ENCODE measurements around the gene MATCAP1.

The MATCAP1 gene

DNA sequence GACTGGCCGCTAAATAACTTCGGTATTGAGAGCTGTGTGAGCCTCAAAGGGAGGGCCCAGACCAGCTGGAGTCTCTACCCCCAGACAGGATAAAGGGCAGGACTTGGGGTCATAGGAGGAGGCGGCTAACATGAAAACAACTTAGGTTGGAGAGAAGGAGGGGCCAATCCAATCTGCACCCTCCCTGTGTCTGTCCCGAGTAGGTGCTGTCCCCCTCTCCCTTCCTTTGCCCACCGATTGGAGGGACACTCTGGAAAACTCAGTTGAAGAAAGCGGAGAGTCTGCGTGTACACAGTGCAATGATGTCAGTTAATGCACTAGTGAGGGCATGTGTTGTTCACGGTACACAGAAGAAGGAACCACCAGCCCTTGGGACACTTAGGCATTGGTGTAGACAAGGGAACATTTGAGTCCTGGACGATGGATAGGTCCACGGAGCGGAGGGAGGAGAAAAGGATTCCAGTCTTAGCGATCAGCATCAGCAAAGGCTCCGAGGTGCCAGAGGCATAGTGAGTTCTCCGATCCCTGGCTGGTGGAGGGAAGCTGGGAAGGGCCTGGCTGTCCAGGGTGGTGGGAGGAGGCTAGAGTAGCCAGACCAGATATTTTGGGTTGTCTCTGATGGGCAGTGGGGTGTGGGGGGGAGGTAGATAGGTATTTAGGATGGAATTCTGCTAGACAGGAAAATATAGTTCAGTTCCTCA is 12.7 kb downstream of the MATCAP1 start:
- no peak for DNase-seq

DNA sequence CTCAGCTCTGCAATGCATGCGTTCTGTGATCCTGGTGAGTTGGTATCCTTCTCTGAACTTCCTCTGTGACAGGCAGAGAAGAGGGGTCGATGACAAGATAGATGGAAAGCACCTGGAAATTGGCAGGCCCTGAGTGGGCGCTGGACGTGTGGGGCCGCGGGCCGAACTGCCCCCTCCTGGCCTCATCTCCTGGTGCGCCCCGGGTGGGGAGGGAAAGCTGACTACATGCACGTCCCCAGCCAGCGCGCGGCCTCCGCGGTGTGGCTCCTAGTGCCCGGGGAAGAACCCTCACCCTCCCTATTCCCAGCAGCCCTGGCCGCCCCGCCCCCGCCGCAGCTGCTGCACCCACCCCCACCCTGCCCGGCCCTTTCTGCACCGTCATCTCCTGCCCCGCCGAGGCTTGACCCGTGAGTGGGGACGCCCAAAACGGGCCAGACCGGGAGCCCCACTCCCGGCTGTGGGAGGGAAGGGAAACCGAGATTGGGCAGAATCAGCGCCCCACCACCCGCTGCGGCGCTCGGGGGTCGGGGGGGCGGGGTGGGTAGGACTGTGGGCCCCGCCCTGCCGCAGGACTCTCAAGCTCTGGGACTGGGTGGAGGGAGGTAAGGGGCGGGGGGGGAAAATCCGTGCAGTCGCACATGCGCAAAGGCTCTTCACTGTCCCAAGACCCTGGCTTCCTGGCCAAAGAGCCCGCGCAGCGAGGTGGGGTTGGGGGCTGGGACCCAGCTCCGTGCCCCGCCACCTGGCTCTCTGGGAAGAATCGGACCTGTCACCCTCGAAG is 13.4 kb downstream of the MATCAP1 start, which contains the start of gene NOL3:
Gene NOL3, plus strand, starts transcription at position 371 of the 781 bp plus-strand sequence.
- DNase-seq = peak; percentile 56

DNA sequence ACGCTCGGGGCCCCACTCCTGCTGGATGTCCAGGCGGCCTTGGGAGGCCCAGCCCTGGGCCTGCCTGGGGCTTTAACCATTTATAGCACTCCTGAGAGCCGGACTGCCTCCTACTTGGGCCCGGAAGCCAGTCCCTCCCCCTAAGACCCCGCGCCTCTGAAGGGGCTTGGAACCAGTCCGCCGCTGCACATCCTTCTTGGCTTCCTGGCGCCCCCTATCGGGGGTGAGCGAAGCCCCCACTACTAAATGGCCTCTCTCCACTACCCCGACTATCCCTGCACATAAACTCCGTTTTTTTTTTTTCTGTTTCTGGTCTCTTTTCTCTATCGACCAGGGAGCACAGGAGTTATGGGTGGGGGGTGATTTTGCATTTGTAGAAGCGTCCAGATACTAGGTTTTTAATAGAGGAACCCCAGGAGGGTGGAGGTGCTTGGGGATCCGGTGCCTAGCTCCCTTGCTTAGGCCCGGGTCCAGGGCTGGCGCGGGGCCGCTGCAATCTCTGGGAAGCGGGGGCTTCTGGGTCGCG is 14.1 kb downstream of the MATCAP1 start:
- no peak for DNase-seq

DNA sequence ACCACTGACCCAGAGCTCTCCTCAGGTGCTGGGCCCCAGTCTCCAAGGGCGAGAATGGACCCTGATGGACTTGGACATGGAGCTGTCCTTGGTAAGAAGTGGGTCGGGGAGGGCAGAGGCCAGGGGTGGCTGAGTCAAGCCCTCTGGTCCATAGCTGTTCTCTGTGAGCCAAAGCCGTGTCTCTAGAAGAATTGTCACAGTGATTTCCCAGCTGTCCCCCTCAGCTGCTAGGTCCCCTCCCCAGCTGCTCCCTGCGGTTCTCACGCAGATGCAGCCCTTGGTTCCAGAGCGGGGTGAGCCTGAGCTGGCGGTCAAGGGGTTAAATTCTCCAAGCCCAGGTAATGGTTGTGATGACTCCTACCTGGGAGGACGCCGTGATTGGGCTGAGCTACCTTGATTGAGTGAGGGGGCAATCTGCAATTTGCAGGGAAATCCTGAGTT is 14.7 kb downstream of the MATCAP1 start:
- DNase-seq = no peak

DNA sequence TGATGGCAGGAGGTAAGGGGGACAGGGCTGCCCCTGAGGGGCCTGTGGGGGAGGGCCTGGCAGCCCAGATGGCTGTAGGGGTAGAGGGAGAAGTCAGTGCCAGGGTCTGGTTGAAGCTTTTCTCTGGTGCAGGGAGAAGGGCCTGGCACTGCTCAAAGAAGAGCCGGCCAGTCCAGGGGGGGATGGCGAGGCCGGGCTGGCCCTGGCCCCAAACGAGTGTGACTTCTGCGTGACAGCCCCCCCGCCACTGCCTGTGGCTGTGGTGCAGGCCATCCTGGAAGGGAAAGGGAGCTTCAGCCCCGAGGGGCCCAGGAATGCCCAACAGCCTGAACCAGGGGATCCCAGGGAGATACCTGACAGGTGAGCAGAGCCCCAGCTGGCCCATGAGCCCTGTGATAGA is 16.2 kb downstream of the MATCAP1 start:
- no peak for DNase-seq

DNA sequence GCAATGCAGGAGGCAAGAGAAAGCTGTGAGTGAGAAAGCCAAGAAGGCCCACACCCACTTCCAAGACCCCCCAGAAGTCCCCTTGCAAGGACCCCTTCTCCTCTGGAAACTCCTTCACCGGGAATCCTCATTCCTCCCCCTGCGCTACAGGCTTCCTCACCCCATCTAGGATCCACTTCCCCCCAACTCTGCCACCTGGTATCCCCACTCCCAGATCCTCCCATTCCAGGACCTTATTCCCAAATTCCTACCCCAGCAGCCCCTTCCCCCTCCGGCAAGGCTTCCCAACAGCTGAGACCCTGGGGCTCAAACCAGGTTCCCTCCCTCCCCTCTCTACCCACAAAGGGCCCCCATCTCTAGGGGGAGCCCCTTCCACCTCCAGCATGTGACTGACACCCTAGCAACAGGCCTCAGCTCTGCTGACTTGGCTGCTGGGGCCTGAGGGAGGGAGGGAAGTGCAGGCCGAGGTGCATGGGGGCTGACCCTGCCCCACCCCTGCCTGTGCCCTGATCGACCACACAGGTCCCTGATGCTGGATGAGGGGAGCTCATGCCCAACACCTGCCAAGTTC is 17.1 kb downstream of the MATCAP1 start:
- no peak for DNase-seq

DNA sequence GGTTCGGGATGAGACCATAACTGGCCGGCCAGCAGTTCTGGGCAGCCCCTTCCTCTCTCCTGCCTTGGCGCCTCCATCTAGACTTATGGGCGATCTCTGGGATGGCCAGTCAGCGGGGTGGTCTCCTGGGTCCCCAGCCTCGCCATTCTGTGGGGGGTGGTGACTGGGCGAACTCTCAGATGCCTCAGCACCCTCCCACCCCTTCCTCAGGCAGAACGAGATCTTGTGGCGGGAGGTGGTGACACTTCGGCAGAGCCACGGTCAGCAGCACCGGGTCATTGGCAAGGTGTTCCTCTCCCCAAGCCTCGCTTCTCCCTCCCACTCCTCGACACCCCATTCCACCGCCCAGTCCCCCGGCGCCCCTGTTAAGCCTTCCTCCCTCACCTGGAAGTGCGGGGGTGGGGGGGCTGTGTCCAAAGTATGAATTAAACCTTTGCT is 17.6 kb downstream of the MATCAP1 start:
- no peak for DNase-seq

DNA sequence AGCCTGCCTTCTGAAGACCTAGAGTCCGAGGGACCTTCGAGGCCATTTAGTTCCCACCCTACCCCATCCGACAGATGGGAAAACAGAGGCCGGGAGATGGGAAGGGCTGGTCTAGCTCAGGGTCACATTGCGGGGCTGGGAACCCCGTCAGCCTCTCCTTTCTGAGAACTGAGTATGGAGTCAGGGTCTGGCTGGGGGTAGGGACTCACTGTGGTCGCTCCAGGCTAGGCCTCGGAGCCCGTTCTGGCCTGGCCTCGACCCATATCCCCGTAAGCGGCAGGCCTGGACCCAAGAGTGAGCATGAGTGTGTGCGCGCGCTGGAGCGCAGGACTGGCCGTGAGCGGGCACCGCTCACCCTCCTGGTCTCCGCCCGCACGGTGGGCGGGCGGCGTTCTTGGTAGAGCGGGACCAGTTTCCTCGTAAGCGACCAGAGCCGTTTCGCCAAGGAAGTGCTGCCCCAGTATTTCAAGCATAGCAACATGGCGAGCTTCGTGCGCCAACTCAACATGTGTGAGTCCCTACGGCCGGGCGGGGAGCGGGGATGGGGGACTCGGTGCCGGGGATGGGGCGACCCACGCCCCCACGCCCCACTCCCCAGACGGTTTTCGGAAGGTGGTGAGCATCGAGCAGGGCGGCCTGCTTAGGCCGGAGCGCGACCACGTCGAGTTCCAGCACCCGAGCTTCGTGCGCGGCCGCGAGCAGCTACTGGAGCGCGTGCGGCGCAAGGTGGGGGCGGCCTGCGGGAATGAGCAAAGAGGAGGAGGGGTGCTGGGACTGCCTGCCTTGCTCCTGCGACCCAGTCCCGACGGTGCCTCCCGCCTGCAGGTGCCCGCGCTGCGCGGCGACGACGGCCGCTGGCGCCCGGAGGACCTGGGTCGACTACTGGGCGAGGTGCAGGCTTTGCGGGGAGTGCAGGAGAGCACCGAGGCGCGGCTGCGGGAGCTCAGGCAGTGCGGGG is 18.4 kb downstream of the MATCAP1 start:
- no peak for DNase-seq

DNA sequence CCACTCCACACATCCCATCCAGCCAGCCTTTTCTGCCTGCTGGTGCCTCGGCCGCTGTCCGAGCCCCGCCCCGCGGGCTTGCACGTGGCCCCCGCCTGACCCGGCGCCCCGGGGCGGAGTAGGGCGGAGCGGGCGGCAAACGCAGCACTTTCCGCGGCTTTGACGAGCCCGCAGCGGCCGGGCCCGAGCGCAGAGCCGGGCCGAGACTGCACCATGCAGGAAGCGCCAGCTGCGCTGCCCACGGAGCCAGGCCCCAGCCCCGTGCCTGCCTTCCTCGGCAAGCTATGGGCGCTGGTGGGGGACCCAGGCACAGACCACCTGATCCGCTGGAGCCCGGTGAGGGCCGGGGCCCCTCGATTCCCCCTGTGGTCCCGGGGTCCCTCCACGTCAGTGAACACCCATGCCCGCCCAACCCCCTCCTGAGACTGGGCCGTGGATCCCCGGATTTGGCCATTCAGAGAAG is 19.1 kb downstream of the MATCAP1 start, which contains the start of gene HSF4:
Gene HSF4, plus strand, starts transcription at position 147 of the 463 bp plus-strand sequence. Its CDS starts 67 bp downstream, at position 214.
- no peak for DNase-seq

DNA sequence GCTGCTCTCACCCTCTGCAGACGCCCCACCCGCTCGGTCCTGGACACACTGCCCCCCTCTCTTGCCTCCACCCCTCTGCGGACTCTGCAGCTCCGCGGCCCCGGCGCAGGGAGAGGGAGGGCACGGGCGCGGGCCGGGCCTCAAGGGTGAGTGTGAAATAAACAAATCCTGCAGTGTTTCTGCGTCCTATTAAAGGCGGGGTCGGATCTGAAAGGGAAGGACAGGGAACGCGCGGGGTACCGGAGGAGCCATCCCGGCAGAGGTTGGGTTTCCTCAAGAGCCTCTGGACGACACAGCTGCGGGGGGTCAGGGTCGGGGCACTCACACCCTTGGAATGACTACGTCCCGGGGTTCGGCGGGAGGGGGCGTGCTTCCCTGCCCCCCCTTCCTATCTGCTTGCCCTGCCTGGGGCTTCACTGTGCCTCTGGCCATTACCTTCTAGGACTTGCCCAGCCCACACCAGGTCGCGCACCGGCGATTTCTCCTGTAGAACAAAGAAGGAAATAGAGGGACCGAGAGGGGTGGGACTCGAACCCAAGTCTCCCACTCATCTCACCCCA is 19.7 kb downstream of the MATCAP1 start:
- peak; percentile 17 for DNase-seq

DNA sequence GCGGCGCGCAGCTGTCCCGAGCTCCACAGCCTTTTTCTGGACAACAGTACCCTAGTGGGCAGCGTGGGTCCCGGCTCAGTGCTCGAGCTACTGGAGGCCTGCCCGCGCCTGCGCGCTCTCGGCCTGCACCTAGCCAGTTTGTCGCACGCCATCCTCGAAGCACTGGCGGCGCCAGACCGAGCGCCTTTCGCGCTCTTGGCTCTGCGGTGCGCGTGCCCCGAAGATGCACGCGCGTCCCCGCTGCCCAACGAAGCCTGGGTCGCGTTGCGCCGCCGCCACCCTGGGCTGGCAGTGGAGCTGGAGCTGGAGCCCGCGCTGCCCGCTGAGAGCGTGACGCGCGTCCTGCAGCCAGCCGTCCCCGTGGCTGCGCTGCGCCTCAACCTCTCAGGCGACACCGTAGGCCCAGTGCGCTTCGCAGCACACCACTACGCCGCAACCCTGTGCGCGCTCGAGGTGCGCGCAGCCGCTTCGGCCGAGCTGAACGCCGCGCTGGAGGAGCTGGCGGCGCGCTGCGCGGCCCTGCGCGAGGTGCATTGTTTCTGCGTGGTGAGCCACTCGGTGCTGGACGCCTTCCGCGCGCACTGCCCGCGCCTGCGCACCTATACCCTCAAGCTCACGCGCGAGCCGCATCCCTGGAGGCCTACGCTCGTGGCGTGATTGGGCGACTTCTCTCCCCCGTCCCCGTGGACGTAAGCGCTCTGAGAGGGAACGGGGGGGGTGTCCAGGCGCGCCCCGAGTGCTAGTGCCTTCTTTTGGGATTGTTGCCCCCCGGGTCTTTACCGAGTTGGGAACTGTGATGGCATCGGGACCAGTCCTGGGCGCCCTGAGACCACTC is 20.4 kb downstream of the MATCAP1 start:
- peak; percentile 37 for DNase-seq

DNA sequence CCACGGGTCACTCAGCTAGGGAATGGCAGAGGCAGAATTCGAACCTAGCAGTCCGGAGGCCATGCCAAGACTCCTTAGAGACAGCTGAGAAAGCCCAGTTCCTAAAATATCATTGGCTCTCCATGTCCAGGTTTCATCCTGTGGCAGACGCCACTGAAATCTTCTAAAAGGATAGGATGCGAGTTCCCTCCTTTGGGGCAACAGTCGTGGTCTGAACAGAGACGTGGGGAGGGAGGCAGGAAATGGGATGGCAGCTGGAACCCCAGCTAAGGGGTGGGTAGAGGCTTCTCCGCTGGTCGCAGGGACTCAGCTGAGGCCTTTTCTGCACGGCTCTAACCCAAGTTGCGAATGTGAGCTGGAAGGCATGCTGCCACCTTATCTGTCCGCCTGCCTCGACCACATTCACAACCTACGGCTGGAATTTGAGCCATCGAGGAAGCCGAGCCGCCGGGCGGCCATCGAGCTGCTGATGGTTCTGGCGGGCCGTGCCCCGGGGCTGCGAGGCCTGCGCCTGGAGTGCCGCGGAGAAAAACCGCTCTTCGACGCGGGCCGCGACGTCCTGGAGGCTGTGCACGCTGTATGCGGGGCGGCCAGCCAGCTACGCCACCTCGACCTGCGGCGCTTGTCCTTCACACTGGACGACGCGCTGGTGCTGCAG is 21.1 kb downstream of the MATCAP1 start:
- DNase-seq = no peak

DNA sequence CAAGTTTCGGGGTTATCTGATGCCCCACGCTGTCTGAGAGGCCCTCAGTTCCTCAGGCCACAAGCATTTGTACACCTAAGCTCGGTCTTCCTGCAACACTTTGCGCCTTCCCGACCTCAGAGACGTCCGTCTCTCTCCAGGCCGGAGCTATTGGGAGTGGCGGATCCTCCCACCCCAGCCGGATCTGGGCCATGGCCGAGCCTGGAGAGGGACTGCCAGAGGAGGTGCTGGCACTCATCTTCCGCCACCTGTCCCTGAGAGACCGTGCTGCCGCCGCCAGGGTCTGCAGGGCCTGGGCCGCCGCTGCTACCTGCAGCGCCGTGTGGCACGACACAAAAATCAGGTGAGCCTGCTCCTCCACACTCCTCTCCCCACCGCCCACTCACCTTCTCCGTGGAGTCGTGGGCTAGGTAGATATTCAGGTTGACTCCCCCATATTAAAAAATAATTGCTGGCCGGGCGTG is 22.1 kb downstream of the MATCAP1 start:
- DNase-seq = no peak

DNA sequence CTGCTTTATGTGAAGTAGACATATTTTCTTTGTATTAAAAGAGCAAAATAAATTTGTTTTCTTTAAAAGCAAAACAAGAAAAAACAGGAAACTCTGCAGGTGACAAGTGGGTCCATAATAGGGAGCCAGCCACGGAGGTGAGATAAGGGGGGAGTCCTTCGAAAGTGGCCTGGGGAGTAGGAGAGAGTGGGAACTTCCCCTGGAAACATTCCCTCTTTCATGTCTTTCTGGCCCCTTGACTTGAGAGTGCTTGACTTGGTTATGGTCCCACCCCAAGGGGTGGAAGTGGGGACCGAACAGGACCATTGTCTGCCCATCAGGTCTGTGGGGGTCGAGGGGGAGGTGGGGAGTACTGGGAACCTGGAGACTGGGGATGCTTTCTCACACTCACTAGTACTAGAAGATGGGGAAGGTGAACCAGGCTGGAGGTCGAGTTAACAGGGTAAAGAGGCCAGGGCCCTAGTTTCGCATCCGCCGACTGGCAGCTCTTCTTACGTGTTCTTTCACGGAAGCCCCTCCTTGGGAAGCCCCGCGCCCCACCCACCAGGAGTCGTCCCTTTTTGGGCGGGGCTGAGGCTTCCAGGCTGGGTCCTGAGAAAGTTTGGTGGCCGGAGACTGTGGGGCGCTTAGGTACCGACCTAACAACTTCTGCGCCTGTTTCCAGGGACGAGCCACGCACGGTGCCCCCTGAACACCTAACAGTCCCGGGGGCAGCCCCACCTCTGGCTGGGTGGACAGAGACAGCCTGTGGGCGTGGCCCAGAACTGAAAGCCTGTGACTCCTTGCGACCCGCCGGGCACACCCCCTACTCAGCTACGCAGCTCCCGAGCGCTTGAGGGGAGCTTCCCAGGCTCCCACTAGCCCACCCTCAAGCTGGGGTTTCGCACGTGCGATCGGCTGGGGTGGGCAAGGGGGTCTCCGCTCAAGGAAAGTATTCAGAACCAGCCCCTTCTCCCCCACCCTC is 24.8 kb downstream of the MATCAP1 start:
- DNase-seq = no peak

DNA sequence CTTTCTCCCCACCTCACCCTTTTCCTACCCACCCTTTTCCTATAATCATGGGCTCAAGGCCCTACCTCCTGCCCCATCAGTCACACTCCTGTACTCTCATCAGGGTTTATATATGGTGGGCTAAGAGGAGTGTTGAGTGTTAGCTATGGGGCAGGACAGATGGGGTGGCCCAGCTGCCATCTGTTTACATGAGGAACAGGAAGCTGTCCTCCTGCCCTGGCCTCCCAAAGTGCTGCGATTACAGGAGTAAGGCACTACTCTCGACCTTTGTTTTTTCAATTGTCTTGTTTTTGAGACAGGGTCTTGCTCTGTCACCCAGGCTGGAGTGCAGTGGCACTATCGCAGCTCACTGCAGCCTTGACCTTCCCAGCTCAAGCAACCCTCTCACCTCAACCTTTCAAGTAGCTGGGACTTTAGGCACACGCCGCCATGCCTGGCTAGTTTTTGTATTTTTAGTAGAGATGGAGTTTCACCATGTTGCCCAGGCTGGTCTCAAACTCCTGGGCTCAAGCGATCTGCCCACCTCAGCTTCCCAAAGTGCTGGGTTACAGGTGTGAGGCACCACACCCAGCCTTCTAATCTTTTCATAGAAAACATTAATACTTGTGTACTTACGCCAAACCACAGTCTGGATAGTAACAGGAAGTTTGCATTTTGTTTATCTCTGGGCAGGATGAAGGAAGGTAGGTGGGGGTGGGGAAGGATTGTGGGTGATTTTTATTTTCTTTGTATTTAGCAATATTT is 25.7 kb downstream of the MATCAP1 start:
- no peak for DNase-seq

DNA sequence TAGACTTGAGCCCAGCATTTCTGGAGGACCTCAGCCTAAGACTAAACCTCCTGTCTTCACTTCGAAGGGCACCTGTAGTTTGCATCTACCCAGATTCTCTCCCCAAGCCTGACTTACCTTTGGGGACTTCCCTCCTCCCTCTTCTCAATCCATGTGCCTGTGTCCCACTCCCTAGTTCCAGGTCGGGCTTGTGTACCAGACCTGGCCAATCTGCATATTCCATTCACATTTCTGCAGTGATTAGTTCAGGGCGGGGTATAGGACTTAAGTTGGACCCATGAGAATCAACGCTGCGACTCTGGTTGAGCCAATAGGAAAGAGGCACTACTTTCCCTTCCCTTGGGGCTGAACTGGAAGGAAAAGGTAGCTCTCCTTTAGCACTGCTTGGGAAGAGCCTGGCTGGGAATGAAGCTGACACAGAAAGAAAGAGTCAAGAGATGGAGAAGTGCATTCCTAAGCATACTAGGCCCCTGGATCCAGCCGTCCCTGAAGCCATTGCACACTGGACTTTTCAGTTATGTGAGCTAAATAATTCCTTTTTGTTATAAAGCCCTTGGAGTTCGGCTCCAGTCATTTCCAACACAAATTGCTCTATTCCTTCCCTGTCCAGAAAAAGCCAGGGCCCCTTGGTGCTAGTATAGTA is 26.5 kb downstream of the MATCAP1 start:
- DNase-seq = no peak

DNA sequence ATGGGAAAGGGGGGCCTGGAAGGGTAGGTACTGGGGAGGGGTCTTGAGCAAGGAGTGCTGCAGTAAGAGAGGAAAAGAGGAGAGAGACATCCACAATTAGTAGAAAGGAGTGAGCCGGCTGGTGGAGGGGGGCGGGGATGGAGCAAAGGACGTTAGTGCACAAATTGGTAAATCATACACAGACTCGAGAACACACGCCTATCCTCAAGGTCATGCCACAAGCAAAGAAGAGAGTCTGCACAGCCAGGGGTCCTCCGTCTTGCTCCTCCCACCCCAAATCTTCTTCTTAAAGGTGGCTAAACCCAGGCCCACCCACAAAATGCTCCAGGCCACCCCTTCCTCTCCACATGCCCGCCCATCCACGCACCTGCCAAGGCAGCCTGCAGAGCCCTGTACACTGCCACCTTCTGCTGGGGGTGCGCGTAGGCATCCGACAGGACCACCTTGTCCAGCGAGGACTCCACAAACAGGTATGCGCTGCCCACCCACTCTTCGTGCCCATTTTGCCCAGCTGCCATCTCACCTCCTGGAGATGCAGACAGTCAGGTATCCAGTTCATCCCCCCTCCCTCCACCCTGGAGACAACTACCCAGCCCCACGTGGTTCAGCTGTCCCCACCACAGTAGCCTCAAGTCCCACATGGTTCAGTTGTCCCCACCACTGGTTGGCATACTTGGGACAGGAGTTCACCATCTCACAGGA is 27.5 kb downstream of the MATCAP1 start:
- DNase-seq = no peak

Data from NCI-H526 treated with DMSO at 0.1 percent for 48 hours (cell line).